Uterus (tissue), 2 donors: Measurements from ENCODE around the gene LACC1.

ENCODE experiments used
- POLR2A ChIP-seq, 2 donors: fragments of 450-650 bp; IDR thresholded peaks; one replicate each; pipeline ENCODE4 v1.6.1; 2016; ENCODE audit warnings: antibody characterized with exemption in 2 of 2, mild to moderate bottlenecking in 1 of 2, moderate library complexity in 1 of 2
- TF ChIP-seq, protein P1 (sequence below), 4 experiments: fragments of 200-600 bp in 2 of 4; fragments of 450-650 bp in 2 of 4; sonication (generic) in 2 of 4; IDR thresholded peaks; one replicate each; pipeline ENCODE4 v1.5.1; 2016 to 2019; ENCODE audit warnings: antibody characterized with exemption in 4 of 4, mild to moderate bottlenecking in 2 of 4, moderate library complexity in 1 of 4

DNA sequence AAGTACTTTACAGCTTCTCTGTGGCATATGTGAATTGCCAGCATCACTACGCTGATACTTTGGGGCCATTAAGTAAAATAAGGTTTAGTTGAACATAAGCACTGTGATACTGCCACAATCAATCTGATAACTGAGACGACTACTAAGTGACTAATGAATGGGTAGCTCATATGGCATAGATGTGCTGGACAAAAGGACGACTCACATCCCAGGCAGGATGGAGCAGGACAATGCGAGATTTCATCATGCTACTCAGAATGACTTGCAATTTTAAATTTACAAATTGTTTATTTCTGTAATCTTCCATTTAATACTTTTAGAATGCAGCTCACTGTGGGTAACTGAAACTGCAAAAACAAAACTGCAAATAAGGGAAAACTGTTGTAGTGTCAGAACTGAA is 13.8 kb upstream of the LACC1 start:
- TF ChIP-seq, protein P1, sequence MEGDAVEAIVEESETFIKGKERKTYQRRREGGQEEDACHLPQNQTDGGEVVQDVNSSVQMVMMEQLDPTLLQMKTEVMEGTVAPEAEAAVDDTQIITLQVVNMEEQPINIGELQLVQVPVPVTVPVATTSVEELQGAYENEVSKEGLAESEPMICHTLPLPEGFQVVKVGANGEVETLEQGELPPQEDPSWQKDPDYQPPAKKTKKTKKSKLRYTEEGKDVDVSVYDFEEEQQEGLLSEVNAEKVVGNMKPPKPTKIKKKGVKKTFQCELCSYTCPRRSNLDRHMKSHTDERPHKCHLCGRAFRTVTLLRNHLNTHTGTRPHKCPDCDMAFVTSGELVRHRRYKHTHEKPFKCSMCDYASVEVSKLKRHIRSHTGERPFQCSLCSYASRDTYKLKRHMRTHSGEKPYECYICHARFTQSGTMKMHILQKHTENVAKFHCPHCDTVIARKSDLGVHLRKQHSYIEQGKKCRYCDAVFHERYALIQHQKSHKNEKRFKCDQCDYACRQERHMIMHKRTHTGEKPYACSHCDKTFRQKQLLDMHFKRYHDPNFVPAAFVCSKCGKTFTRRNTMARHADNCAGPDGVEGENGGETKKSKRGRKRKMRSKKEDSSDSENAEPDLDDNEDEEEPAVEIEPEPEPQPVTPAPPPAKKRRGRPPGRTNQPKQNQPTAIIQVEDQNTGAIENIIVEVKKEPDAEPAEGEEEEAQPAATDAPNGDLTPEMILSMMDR (IDR thresholded peaks at IDR 0.05) = no peak
- no peak for TF ChIP-seq POLR2A (IDR thresholded peaks at IDR 0.05)
